Neural cell (in vitro differentiated cells): Measurements from ENCODE around the gene PCTP.

Experiments
- EP300 ChIP-seq: fragments of 450-650 bp; conservative IDR thresholded peaks from 2 replicates; pipeline ENCODE4 v1.6.1; 2014; ENCODE audit warnings: antibody characterized with exemption, mild to moderate bottlenecking, moderate library complexity; ENCODE audit not compliant: poor library complexity, severe bottlenecking
- EZH2 ChIP-seq: fragments of 200-600, 300-800 bp; shearing (Covaris generic), sonication (generic); IDR thresholded peaks from 2 replicates; pipeline ENCODE4 v1.6.1; 2014; ENCODE audit warnings: antibody characterized with exemption, low read length, borderline replicate concordance, mild to moderate bottlenecking; ENCODE audit not compliant: insufficient read depth, poor library complexity, severe bottlenecking
- MXI1 ChIP-seq: fragments of 450-650 bp; conservative IDR thresholded peaks from 2 replicates; pipeline ENCODE4 v1.6.1; 2014; ENCODE audit warnings: antibody characterized with exemption, mild to moderate bottlenecking; ENCODE audit not compliant: poor library complexity, severe bottlenecking
- POLR2AphosphoS5 ChIP-seq: IDR thresholded peaks from 2 replicates; pipeline ENCODE4 v1.6.1; 2012
- RAD21 ChIP-seq: fragments of 450-650 bp; conservative IDR thresholded peaks from 2 replicates; pipeline ENCODE4 v1.6.1; 2014; ENCODE audit warnings: antibody characterized with exemption, mild to moderate bottlenecking, moderate library complexity
- SMC3 ChIP-seq: fragments of 450-650 bp; conservative IDR thresholded peaks from 2 replicates; pipeline ENCODE4 v1.6.1; 2014; ENCODE audit warnings: antibody characterized with exemption, mild to moderate bottlenecking, moderate library complexity; ENCODE audit not compliant: poor library complexity
- TF ChIP-seq, protein P1 (sequence below): fragments of 450-650 bp; IDR thresholded peaks from 2 replicates; pipeline ENCODE4 v1.5.1; 2014; ENCODE audit warnings: antibody characterized with exemption, mild to moderate bottlenecking, moderate library complexity; ENCODE audit not compliant: poor library complexity, severe bottlenecking
- TF ChIP-seq, protein P2 (sequence below): IDR thresholded peaks from 2 replicates; pipeline ENCODE4 v1.6.1; 2012; ENCODE audit warnings: borderline replicate concordance

DNA sequence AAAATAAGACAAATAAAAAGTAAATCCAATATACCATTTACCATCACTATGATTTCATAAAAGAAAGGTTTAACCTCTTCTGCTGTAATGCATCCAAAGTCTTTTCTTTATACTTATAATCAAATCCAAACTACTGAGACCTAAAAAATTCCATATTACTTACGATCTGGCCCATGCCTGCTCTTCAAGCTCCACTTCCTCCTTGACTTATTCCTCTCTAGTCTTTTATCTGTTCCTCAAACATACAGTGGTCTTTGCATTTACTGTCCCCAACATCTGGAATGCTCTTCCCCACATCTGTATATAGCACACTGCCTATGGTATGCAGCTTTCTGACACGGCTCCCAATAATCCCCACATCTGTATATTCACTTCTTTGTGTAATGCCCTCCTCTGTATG, 33.8 kb downstream of the PCTP start:
- no peak for TF ChIP-seq MXI1
- no peak for TF ChIP-seq POLR2AphosphoS5
- TF ChIP-seq, protein P1, sequence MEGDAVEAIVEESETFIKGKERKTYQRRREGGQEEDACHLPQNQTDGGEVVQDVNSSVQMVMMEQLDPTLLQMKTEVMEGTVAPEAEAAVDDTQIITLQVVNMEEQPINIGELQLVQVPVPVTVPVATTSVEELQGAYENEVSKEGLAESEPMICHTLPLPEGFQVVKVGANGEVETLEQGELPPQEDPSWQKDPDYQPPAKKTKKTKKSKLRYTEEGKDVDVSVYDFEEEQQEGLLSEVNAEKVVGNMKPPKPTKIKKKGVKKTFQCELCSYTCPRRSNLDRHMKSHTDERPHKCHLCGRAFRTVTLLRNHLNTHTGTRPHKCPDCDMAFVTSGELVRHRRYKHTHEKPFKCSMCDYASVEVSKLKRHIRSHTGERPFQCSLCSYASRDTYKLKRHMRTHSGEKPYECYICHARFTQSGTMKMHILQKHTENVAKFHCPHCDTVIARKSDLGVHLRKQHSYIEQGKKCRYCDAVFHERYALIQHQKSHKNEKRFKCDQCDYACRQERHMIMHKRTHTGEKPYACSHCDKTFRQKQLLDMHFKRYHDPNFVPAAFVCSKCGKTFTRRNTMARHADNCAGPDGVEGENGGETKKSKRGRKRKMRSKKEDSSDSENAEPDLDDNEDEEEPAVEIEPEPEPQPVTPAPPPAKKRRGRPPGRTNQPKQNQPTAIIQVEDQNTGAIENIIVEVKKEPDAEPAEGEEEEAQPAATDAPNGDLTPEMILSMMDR, result no peak
- TF ChIP-seq EZH2, result no peak
- TF ChIP-seq EP300, result no peak
- no peak for TF ChIP-seq RAD21
- TF ChIP-seq, protein P2, sequence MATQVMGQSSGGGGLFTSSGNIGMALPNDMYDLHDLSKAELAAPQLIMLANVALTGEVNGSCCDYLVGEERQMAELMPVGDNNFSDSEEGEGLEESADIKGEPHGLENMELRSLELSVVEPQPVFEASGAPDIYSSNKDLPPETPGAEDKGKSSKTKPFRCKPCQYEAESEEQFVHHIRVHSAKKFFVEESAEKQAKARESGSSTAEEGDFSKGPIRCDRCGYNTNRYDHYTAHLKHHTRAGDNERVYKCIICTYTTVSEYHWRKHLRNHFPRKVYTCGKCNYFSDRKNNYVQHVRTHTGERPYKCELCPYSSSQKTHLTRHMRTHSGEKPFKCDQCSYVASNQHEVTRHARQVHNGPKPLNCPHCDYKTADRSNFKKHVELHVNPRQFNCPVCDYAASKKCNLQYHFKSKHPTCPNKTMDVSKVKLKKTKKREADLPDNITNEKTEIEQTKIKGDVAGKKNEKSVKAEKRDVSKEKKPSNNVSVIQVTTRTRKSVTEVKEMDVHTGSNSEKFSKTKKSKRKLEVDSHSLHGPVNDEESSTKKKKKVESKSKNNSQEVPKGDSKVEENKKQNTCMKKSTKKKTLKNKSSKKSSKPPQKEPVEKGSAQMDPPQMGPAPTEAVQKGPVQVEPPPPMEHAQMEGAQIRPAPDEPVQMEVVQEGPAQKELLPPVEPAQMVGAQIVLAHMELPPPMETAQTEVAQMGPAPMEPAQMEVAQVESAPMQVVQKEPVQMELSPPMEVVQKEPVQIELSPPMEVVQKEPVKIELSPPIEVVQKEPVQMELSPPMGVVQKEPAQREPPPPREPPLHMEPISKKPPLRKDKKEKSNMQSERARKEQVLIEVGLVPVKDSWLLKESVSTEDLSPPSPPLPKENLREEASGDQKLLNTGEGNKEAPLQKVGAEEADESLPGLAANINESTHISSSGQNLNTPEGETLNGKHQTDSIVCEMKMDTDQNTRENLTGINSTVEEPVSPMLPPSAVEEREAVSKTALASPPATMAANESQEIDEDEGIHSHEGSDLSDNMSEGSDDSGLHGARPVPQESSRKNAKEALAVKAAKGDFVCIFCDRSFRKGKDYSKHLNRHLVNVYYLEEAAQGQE, result no peak
- no peak for TF ChIP-seq SMC3
